CD4-positive, alpha-beta T cell treated with Interleukin-1 beta for 1 hour (primary cell): ENCODE data around the gene MOSMO.
A peak's percentile ranks its signal among the peaks of the same experiment; 100 is the strongest.

Experiments used
- DNase-seq, 2 donors: peaks; one replicate each; pipeline ENCODE4 v3.0.0-alpha.2; 2020 to 2022

Gene MOSMO

DNA sequence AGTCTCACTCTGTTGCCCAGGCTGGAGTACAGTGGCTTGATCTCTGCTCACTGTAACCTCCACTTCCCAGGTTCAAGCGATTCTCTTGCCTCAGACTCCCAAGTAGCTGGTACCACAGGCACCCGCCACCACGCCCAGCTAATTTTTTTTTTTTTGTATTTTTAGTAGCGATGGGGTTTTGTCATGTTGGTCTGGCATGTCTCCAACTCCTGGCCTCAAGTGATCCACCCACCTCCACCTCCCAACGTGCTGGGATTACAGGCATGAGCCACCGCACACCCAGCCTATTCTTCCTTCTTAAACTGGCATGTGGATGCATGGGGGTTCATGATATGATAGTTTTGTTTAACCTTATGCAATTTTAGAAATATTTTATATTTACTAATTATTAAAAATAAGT is 45.1 kb downstream of the MOSMO start:
- DNase-seq, result no peak

DNA sequence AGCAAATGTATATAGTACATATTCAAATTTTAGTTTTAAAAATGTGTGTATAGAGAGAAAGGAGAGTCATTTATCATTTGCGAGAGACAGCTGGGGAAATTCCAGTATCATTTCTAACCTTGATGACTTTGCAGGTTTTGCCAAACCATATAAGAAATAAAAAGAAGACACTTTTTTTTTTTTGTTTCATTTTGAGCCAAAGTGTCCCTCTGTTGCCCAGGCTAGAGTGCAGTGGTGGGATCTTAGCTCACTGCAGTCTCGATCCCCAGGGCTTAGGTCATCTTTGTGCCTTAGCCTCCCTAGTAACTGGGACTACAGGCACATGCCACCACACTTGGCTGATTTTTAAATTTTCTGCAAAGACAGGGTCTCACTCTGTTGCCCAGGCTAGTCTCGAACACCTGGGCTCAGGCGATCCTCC is 46.0 kb downstream of the MOSMO start:
- DNase-seq, result no peak

DNA sequence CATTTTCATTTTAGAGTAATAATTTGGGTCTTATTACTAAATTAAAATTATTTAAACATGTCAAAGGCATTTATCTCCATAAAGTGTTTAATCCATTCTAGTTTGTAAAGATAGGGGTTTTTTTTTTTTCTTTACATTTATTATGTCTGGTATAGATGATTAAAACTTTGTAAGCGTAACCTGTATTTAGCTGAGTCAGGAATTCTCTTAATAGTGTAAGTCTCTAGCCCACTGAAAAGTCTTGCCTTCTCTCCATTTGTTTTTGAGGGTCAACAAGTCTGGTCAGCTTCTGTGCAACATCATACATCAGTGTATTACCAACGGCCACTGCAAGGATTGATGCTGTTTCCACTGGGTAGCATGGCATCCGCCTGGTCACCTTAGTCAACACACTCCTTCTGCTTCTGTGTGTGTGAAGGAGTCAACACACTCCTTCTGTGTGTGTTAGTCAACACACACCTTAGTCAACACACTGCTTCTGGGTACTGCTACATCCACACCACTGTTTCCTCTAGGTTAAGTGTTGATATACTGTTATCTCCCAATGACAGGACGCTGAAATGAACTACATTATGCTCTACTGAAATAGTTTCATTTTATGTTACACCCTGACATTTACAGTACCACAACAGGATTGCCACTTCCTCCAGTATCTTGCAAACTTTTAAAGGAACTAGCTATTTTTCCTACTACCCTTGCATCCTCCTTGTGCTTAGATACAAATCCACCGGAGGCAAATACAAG is 47.1 kb downstream of the MOSMO start:
- no peak for DNase-seq

DNA sequence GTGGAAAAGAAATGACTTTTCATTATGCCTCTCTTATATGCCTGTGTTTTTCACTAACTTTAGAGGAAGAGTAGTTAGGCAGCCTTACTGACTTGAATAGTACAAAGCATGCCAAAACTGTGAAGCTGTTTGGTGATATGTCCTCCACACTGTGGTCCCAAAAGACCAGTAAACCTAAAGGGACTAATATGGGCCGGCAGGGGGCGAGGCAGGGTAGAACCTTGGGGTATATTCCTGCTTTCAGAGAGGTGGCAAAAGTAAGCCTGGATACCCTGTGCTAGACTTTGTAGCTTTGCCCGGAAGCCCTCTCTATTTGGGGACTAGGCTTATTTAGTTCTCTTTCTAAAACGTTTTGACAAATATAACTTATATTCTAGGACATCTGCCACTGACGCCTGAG is 48.0 kb downstream of the MOSMO start:
- DNase-seq, result no peak

DNA sequence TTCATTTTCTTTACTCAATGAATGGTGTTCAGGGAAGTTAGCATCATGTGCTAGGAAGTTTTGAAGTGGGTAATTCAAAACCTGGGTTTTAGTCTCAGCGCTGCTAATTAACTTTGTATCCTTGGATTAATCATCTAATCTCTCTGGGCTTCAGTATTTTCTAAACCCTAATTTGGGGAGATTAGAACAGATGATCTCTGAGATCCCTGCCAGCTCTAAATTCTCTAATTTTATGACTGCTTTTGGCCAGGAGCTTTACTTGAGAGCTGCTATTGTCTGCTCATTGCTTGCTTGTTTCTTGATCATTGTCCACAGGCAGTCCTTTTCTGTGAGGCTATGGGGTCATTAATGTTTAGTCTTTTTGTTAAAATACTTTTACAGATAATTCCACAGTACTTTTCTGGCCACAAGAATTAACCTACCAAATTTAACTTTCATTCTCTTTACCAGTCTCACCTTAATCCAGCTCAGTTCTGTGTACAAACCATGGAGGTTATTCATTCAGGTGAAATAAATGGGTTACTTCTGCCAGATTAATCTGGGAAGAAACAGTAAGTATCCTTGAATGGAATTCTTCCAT is 56.1 kb downstream of the MOSMO start:
- DNase-seq, result no peak

DNA sequence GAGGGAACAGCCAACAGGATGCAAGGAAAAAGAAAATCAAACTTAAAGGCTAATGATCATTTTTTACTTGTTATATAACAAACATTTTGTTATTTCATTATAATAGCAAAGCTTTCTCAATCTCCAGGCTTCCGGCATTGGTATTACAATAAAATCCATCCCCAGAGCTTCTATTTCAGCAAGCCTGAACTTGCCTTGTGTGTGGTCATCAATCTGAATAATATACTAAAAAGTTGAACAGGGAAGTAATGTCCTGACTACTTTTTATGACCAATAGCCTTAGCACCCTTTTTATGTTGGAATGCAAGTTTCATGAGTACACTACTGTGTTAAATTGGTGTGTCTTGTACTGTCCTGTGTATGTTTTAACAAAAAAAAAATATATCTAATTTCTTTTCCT is 57.3 kb downstream of the MOSMO start:
- DNase-seq, result no peak

DNA sequence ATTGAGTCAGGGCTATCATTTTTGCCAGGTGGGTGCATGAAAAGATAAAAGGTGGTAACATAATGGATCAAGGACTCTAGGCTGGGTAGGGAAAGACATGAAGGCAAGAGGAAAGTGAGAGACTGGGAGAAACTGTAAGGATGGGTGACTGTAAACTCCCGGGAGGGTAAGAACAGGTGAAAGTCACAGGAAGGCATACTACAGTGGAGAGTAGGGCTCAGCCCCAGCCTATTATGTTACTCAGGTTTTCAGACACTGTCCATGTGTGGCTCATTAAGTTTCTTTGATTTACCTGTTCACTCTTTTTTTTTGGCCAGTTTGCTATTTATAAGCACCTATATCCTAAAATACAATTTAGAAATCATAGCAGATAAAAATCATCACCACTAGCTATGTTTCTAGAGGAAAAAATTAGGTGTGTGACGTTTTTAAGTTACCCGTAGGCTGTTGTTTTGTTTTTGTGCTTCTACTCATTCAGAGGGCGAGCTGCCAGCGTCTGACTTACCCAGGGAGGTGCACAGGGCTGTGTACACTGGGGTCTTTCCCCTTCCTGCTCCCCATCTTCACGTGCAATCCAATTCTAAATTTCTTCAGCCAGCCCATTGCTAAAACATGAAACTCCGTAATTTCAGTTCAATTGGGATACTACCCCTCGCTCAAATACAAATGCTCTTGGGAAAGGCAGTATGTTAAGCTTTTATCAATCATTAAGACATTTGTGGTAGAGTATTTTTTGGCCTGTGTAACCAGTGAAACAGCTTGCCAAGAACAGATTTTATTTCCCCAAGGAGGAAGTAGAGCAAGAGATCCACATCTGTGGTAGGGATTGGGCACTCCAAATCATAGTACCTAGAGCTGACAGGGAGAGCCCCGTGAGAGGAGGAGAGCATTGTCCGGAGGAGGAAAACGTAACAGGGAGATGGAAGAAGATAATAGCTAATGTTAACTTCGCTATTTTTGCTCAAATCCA is 62.7 kb downstream of the MOSMO start:
- no peak for DNase-seq

DNA sequence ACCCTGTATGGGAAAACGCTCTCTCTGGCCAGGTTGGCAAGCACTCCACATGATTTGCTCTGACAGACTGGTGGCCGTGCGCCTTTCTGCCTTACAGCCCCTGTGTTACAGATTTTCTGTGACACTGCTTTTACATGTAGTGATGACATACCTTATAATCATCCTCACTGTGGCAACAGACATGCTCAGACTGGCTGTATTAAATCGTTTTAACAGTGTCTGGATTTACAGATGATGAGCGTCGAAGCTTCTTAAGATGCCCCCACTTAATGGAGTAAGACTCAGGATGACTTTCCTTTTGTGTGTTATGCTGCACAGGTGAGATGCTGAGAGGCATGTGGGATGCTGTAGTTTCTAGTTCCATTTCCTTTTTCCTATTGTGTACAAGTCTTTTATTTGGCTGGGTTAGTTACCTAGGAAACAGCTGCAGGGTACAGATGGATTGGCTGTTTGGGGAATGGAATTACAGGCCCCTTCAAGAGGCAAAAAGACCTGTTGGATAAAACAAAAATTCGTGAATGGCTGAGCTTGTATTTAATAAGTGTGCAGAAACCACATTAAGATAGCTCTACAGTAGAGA is 63.5 kb downstream of the MOSMO start:
- DNase-seq, result no peak

DNA sequence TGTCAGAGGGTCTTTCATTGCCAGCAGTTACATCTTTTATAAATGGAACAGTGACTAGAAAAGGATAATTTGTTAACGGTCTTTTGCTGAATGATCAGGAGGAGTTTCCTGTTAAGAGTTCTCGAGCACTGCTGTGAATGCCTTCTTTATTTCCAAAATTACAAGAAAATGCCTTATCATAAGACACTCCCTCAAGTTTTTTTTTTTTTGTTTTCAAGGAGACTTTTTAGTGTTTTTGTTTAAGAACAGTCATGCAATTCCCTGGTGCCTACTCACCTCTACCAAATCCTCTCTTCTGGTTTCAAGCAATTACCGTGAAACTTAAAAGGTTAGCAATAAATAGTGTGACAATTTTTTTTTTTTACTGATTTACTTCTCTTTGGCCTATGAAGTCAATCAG is 65.4 kb downstream of the MOSMO start:
- DNase-seq, result no peak

DNA sequence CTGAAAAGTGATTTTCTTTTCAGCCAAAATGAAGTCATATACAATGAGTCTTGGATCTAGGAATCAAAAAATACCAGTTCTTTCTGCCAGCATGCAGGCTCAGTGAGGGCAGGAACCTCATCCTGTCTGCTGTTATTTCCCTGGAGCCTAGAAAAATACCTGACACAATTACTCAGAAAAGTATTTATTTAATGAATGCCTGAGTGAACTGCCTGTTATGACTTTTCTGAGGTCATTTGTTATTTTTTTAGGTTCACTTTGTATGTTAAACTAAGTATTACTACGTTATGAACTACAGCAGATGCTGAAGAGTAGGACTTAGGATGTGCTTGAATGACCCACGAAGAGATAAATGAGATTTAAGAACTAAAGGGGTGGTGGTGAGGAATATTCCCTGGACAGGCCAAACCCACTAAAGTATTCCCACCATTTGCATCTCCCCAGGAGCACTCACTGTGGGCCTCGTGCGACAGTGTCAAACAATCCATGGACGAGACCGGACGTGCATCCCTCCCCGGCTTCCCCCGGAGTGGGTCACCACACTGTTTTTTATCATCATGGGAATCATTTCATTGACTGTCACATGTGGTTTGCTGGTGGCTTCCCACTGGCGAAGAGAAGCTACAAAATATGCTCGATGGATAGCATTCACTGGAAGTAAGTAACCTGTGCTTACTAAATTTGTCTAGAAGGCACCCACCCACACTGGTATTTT is 67.3 kb downstream of the MOSMO start:
- no peak for DNase-seq

DNA sequence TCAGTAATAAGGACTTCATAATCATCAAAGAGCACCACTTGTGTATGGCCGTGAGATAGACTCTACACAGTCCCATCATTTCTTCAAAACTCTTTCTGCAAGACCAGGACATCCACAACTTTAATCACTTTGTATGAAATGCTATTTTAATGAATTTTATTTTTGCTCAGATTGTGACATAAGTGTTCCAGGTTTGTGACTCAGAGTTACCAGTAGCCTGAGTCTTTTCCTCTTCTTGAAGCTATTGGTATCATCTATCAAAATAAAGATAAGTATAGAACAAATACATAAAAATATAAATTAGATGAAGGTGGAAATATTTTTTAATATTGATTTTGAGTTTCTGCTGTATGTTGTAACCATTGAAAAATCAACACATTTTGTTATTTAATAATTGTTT is 67.9 kb downstream of the MOSMO start:
- DNase-seq, result no peak

DNA sequence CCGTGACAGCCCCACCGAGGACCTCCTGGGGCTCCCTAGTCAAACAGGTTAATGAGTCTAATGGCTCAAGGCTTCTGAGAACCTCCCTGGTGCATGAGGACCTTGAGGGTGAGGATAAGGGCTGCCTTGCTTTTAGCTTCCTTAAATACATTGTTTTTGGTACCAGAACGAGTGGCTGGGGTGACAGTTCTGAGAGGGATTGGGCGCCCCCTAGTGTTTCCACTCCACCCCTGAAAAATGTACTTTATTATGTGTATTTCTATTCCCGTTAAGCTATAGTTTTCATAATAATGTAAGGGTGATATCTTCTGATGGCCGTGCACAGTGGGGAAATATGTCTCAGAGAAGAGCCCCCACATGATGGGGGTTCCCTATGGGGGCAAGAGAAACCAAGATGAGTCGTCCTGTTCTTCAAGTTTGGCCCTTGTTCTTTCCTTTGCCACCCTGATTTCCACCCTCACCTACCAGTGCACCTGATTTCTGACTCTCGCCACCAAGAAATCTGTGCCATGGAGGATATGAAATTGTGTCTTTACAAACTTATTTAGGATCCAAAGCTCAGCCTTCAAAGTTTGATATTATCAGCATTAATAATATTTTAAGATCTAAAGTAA is 69.9 kb downstream of the MOSMO start:
- DNase-seq, result peak; percentile 63 to 71

DNA sequence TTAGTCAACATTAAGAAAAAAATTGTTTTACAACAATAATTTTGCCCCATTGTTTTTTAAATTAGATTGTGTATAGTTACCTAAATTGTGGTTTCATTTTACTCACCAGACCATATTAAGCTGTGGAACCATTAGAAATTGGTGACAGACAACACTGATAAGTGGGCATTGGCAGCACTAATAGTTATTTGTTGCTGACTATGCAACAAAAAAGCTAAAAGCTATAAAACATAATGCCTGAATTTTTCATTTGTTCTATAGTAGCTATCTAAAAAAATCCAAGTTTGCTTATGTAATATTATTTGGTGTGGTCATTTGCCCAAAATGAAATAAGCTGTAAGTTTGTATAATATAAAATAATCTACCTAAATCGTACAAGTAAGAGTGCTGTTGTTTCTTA is 70.7 kb downstream of the MOSMO start:
- no peak for DNase-seq

DNA sequence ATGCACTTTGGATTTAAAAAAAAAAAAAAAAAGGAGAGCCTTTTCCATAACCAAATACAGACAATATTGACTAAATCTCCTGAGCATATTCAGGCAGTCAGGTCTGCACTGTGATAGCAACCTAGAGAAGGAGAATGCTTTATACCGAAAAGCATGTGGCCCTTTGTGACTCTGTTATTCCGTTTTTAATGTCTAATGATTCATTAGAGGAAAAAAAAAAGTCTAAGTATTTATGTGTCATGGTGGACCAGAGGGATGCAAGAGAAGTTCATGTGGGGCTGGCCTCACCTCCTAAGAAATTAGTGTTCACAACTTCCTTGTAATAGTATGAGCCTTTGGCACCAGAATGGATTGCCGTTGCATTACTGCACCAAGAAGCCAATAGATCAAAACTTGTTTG is 73.1 kb downstream of the MOSMO start:
- DNase-seq, result no peak

DNA sequence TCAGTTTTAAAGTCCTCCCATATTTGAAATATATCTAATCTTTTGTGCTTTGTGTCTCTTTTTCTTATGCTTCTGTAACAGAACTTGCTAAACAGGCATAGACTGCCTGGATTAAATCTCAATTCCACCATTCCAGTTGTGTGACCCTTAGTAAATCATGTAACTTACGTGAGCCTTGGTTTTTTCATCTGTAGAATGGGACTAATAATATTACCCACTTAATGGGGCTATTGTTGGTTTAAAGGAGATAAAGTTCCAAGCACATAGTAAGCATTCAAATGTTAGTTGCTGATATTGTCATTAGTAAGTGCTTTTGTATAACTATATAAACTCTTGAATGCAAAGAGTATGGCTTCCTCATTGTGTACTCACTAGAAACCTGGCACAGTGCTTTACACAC is 78.5 kb downstream of the MOSMO start:
- no peak for DNase-seq

DNA sequence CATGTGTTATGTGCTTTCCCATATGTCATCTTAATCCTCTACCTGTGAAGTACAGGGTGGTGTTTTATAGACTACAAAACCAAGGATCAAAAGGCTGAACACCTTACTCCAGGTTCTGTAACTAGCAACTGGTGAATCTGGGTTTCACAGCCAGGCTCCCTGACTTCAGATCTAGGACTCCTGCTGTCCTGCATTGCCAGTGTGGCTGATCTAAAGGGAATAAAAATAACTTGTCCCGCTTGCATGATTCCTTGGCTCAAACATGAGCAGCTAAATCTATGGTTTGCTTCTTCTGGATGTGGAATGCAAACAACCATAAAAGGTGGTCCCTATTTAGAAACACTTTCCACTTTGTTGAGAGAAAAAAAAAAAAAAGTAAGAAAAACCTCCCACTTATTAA is 80.7 kb downstream of the MOSMO start:
- no peak for DNase-seq

DNA sequence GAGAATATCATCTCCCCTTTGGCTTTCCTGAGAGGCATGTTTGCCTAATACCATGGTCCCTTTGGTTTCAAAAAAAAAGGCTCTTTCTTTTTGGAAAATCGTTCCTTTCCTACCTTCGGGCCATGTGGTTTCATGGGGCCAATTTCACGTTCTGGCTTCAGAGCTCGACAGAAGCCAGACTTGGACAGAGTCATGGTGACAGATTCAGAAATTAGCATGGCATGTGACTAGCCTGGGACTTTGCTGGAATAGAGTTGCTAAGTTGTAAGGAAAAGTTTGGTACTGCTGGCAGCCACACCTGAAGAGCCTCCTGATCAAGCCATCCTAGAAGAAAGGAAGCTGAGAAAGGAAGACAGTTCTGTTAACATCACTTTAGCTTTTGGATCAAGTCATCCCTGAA is 82.0 kb downstream of the MOSMO start:
- DNase-seq, result no peak

DNA sequence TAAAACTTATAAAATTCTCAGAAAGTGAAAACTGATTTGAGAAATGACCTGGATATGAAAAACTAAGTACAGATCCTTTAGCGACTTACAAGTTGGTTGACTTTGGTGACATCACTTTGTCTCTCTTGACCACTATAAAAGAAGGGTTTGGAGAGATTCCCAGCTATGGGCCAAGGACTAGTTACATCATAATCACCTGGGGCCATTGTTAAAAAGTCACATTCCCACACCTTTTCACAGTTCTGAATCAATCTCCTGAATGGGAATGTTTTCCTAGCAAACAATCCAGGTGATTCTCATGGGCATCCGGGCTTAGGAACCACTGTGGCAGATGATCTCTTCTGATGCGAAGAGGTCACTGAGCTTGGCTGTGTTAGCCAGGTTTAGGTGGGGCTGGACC is 83.8 kb downstream of the MOSMO start:
- DNase-seq, result no peak

DNA sequence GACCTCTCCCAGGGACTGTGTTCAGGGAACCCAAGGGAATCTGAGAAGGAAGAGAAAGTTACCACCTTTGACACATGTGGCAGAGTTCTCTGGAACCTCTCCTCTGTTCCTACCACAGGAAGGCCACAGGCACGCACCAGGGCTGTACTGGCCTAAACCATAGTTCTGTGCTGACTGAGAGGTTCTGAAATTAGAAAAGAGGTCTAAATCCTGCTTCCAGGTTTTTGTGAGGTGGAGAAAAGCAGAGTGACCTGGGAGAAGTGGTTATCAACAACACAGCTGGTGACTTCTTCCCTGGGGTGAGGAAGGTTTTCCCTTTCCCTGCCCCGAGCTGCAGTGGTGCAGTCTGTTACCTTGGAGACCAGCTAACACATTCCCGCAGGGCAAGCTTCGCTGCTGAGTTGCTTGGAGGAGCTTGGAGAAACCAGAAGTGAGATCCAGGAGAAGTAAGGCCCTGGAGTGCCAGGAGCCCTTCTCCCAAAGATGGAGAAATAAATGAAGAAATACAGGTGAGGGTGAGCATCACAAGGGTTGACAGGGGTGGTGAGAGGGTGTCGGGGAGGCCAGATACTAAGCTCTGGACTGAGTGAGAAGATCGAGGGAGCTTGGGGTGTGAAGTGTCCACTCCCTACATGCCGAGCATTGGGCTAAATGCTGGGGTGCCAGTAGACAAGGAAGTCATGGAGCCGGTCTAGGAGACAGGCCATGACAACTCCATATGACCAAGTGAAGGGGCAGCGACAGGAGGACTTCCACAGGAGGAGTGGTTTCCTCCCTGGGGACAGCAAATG is 84.4 kb downstream of the MOSMO start, which contains the start of gene VWA3A:
VWA3A (plus strand) TSS at position 399 of the 791 bp plus-strand sequence; CDS start at position 496, 97 bp downstream.
- DNase-seq, result no peak

DNA sequence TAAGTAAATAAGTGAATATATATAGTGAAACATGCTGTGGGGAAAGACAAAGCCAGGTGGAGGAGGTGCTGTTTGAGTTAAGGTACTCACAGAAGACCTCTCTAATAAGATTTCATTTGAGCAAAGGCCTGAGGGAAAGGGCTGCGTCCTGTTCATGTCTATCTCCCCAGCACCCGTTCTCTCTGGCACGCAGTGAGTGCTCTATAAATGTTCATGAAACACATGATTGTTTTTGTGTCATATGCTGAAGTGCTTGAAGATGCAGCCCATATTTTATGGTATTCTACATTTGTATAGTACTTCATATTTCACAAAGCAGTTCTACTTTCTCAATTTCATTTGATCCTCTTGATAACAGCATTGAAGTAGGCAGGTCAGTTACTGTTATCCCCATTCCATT is 85.4 kb downstream of the MOSMO start:
- no peak for DNase-seq

DNA sequence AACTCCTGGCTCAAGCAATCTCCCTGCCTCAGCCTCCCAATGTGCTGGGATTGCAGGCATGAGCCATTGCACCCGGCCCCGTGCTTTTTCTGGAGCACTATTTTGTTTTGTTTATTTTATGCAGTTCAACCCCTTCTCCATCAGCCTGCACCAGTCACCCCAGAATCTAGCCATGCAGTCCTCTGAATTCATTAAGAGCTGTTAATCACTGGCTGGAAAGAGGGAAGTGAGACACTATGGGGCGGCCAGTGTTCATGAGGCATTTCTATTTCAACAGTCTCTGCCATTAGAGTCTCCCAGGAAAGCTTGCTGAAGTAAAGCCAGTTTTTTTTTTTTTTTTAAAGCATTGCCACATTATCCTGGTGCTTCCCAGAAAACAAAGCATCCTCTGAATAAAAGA is 86.1 kb downstream of the MOSMO start:
- no peak for DNase-seq
